NCI-H524 (cell line): ENCODE measurements around the gene CAMTA1.

Experiments used
- DNase-seq, 2 experiments: peaks; one replicate each; lab custom pipeline; 2025; lab: John Stamatoyannopoulos, UW

The CAMTA1 gene

DNA sequence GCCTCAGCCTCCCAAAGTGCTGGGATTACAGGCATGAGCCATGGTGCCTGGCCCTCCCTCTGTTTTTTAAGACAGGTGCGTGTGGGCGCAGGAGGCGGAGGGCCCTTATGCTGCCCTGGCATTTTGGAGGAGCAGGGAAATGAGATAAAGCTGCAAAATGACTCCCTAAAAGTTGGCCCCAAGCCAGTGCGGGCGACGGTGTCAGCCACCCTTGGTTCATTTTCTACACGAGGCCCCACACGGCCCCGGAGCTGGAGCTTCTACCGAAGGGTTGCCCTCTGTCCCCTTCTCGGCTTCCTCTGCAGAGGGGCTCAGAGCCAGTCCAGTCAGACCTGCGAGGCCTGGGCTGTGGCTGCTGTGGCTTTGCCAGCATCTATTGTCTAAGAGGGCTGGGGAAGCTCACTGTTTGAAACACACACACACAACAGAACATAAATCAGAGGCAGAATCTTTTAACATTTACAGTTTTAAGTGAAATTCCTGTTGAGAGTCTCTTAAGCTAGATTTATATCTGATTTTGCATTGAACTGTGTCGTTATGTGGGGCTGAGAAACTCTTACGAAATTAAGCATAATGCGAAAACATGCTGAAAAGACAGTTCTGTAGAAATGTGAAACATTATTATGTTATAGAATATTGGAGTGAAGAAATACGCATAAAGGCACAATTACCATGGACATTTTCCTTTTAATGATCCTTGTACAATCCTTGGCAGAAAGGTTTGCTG, 255.9 kb downstream of the CAMTA1 start:
- no peak for DNase-seq

DNA sequence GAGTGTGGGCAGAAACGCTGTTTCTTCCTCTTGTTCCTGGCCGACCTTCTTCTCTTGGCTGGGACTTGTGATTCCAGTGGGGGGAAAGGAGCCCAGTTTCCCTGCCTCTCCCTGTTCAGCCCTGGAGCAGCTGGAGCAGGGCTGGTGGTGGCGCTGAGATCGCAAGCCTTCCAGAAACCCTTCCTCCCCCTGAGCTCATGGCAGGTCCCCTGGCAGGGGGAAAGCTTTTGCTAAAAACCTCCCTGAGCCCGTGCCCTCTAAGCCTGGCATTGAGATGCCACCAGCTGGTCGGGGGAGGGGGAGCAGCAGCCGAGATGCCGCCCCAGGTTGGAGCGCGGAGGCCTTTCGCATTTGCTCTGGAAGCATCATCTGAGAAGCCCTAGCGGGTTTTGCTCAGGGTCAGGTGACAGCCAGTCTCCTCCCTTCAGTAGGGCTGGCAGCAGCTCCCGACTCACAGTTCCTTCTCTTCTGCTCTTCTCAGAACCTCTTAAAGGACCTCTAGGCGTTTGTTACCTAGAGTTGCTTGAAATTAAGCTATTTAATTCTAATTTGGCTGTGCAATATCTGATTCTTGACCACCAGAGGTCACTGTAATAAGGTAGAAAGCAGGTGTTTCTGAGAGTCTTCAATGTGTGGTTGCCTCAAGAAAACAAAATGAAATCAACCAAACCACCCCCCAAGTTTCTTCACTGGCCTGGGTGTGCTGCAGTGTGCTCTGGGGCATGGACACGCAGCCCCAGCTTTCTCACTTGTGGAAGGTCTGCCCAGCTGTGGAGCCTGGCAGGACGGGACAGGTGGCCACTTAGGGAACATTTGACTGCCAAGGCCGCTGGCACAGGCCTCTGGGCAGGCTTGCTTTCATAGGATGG, 257.3 kb downstream of the CAMTA1 start:
- DNase-seq = peak; percentile 12 to 66

DNA sequence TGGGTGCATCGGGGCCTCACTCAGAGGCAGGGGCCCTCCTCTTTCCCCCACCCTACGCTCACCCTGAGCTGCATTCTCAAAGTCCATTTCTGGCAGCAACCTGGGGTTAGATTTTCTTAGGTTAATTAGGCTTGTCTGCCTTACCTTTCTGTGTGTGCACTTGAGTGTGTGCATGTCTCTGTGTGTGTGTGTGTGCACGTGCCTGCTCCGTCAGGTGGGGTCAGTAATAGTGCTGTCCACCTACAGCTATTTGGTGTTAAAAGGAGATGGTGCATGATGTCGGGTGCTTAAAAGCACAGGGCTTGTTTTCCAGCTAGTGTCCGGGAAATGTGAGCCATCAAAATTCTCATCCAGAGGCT, 257.9 kb downstream of the CAMTA1 start:
- DNase-seq = no peak

DNA sequence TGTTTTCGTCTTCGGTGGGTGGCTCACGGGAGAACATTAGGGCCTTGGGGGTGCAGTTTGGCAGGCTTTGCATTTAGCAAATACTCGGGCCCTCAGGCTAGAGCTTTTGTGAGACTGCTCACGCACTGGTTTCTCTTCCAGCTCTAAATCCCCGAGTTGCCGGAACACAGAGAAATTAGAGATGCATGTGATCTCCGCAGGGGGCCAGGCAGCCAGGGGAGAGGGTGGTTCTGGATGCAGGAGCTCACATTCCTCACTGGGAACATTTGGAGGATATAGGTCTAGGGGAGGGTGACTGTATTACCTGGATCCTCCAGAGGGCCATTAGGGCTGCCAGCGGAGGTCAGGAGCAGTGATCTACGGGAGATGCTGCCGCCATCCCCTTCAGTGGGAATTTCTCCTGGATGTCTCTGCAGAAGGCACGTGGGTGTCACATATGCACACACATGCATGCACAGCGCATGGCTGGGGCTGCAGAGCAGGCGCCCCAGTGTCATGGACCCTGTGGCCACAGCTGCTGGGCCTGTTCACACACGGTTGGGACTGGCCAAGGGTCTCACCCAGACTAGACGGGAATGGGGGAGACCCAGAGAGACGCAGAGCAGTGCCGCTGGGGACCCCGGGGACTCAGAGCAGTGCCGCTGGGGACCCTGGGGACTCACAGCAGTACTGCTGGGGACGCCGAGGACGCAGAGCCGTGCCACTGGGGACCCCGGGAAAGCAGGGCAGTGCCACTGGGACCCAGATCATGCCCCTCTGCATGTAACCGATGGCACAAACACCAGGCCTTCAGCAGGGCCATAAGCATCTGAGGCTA, 258.7 kb downstream of the CAMTA1 start:
- DNase-seq = no peak

DNA sequence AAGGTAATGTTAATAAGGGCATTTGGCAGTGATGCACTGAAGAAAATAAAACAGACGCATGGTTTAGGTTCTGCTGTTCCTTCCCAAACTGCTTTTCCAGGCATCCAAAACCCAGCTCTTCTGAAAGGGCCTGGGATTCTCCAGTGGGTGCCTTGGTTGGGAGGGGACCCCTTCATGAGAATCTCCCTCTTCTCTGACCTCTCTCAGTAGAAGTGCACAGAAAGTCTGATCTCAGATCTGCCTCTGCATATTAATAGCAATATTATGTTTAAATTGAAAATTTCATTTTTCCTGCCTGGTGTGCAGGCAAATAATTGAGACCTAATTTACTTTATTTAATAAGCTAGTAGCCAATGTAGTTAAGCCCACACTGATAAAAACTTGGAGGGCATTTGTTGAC, 260.6 kb downstream of the CAMTA1 start:
- DNase-seq = no peak

DNA sequence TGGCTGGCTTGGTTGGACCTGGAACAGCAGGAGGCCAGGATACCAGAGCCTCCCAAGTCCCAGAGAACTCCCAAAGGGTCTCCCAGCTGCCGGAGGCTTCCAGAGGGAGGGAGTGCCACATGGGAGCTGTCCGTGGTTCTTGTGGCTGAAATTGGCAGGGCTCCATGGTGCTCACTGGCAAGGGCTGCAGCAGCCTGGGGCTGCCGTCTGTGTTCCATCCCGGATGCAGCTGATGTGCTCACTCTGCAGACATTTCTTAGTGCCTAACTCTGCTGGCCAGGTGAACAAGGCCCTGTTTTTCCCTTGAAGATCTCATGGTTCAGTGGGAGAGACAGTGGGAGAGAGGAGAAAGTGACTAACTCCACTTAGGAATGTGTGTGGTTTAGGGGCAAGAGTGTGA, 261.1 kb downstream of the CAMTA1 start:
- DNase-seq = peak; percentile 2 to 39

DNA sequence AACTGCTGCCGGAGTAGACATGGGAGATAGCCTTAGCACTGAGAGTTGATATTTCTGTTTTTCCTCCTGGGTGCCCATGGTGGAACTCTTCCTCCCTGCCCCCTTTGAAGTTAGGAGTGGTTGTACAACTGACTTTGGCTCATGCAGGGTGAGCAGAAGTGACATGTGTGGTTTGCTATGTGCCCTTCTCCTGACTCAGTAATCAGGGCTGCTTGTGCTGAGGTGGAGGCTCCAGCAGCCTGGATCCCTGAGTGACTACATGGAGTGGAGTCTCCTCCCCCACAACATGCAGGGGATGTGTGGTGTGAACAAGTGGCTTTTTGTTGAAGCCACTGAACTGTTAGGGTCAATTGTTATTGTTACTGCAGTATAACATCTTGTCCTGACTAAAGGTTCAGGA, 261.6 kb downstream of the CAMTA1 start:
- no peak for DNase-seq

DNA sequence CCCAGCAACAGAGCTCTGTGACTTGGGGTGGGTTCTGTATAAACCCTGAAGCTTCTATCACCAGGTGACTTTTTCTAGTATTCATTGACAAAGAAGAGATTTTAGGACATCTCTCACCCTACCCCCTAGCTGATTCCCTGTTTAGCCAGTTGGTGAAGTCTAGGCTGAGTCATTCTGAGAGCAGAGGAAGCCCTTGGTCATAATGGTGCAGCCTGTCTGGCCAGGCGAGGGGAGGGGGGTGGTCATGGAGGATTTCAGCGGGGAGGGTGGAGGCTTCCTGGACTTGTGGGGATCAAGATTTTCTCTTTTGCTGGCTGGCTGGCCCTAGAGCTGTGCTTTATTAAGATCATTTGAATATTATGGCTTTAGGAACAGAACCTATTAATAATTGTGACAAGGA, 262.6 kb downstream of the CAMTA1 start:
- no peak for DNase-seq

DNA sequence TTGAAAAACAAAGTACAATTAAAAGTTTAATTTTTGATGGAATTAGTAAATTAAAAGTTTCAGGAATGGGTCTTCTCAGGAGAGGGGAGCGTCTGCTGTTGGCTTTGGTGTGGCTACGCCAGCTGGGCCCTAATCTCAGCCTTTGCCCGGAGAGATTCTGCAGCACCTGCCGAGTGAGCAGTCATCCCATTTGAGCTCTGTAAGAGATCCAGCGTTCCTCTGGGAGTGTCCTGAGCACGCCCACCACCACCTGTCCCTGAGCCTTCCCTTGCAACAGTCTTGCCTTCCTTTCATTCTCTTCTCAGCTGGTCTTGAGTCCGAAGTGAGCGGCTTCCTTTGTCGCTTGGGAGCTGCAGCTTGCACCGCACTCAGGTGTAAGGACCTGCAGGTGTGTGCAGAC, 263.1 kb downstream of the CAMTA1 start:
- peak; percentile 75 to 90 for DNase-seq

DNA sequence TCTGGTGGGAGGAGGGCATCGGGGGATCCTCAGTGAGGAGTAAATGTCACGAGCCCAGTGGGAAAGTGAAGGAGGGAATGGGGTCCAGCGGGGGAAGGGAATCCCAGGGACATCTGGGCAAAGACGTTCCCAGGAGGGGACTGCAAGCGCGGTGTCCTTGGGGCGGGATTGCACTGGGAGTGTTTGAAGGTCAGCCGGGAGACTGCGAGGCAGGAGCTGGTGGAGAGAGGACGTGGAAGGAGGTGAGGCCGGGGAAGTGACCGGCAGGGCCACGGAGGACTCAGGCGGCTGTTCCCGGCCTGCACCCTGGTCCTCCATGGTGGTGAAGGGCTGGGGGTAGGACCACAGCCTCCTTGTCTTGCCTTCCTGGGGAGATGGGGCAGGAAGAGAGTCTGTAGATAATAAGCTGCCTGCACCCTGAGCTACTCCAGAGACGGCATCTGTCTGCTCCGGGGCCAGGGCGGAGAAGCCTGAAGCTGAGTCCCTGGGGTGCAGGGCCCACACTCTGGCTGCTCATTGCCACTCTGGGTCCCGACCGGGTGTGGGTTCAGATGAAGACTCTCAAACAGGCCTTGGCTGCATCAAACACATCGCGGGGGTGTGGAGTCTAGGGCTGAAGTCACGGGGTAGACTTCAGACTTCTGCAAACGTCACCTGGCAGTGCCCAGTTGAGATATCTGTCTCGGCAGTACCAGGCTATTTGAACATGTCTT, 264.8 kb downstream of the CAMTA1 start:
- no peak for DNase-seq

DNA sequence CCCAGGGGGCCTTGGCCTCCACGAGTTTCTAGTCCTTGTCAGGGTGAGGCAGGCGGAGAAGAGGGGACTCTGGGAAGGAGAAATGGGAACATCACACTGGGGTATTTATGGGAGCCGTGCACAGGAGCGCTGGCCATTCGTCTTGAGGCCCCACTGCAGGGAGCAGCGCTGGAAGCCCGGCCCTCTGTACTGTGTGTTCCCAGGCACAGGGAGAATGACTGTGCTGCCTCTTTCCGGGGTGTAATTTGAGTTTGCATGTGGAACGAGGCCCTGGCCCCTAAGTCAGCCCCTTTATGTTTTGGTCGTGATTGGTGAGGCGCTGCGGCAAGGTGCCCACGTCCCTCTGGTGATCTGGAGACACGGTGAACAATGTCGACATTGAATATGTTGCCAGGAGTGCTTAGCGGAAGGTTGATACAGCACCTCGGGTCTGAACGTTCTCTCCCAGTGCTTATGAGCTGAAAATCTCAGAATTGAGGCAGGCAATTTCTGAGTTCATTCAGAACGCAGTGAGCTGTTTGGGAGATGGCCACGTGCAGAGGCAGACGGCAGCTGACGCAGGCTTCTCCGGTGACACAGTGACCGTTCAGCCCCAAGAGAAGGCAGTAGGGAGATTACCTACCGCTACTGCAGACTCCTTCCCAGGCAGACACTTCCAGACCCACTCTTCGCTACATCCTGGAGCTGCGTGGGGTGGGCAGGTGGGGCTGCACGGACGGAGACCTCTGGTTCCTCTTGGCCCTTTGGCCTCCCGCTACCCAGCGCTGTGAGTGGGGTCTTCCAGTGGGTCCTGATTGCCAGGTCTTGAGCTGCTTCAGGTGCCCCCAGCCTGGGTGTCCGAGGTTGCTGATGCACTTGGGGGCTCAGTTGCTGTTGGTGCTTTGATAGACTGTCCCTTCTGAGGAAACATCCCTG, 265.8 kb downstream of the CAMTA1 start:
- peak in 1 of 2 experiments; percentile 3 for DNase-seq

DNA sequence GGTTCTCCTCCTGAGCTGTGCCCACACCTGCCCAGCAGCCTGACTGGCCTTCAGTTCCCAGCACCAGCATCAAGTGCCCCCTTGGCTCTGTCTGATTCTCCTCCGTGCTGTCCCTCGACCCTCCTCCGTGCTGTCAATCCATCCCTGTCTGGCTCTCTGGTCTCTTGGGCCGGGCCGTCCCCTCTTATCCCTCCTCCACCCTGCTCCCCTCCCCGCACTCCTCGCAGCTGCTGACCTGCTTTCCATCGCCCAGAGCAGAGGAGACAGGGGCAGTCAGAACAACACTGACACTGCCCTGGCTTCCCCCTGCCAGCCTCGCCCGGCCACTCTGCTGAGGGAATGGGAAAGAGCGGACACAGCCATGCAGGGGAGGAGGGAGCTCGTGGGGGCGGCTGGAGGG, 267.4 kb downstream of the CAMTA1 start:
- DNase-seq = no peak

DNA sequence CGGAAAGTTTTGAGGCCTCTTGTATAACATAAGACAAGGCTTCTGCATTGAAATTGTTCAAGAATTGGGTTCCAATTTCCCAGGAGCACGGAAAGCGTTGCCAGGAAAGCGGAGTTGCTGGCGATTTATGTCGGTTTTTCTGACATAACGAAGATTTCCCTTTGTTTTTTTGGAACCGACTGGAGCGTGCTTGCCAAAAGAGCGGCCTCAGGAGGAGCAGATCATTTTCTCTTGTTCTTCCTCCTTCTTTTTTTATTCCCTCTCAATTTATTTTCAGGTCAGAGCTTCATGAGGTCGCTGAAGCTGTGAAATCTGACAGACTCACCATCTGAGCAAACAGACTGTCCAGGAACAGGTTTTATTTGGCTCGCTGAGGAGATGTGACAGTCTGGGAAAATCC, 275.5 kb downstream of the CAMTA1 start:
- DNase-seq = no peak

DNA sequence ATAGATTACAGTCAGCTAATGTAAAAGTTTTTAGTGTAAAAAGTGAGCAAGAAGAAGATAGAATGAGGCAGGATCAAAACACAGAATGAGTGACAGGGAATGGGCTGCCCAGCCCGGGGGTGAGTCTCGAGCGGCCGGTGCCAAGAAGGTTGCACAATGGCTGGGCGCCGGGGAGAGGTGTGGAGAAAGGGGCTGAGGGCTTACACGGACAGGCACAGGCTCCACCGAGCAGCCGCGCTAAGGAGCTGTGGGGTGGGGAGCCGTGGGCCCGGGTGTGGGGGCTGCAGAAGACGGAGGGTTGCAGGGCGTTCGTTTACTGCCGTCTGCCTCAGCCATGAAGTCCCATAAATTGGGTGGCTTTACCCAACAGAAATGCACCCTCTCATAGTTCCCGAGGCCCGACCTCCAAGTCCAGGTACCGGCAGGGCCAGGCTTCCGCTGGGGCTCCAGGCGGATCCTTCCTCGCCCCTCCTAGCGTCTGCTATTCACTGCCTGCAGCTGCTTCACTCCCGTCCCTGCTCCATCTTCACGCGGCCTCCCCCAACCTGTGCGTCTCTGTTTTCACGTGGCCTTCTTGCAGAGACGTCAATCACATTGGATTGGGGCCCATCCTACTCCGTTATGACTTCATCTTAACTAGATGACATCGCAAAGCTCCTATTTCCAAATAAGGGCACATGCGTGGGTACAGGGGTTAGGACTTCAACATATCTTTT, 277.2 kb downstream of the CAMTA1 start:
- DNase-seq = no peak

DNA sequence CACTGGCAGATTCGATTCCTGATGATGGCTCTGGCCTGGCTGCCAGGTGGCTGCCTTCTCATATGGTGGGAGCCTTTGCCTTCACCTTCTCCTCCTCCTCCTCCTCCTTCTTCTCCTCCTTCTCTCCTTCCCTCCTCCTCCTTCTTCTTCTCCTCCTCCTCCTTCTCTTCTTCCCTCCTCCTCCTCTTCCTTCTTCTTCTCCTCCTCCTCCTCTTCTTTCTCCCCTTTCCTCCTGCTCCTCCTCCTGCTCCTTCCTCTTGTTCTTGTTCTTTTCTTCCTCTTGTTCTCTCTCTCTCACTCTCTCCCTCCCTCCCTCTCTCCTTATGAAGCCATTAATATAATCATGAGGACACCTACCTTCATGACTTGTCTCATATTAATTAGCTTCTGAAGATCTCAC, 278.7 kb downstream of the CAMTA1 start:
- DNase-seq = no peak

DNA sequence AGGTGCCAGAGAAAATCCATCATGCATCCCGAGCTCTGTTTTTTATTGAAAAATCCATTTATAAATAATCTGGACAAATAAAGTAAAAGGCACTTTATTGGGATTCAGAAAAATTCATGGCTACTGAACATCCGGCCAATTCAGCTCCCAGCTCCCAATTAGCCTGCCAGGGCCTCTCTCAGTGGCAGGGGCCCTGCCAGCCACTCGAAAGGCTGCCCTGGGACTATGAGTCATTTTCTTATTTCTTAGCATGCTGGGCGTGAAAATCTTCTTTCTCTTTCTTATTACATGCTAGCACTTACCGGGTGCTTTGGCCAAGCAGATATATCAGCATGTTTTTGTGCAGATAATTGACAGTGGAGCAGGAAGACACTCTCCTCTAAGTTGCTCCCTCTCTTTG, 283.3 kb downstream of the CAMTA1 start:
- no peak for DNase-seq

DNA sequence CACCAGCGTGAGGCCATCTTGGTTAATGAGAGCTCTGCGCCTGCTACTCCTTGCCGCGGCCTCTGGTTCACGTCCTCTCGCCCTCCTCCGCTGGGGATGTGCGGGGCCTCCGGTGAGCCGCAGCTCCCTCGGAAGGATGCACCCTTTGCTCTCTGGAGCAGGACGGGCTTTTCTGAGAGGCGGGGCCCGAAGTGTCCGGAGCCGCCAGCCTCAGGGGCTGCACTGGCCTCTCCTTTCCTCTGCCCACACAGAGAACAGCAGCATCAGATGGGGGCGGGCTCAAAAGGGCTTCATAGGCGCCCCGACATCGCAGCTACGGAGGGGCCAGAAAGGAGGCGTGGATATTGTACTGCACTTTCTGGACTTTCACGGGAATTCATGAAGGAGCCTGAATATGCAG, 284.7 kb downstream of the CAMTA1 start:
- DNase-seq = no peak

DNA sequence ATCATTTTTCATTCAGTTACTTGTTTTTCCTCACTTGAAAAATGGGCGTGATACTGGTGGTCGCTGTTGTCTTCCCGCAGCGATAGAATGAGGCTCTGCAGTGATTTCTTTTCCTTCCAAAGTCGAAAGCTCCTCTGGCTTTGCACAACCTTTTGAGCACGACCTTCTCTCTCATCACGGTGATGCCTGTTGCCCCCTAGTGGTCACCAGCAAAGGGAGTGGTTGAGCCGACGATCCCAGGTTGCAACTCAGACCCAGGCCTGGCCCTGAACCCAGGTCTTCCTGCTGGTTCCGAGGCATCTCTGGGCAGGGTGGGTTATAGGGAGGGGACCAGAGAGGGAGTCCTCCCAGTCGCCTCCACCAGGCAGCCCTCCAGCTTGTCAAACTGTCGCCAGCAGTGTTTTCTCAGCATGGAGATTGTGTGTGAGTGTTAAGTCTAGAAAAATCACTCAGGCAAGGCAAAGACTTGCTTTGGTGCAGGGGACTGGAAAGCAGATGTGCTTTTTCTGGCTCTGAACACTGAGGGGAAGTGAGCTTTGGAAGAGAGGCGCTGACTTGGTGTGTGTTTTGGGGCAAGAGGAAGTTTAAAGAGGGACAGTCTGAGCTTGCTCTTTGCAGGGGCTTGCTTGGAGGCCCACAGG, 285.3 kb downstream of the CAMTA1 start:
- peak; percentile 38 to 80 for DNase-seq

DNA sequence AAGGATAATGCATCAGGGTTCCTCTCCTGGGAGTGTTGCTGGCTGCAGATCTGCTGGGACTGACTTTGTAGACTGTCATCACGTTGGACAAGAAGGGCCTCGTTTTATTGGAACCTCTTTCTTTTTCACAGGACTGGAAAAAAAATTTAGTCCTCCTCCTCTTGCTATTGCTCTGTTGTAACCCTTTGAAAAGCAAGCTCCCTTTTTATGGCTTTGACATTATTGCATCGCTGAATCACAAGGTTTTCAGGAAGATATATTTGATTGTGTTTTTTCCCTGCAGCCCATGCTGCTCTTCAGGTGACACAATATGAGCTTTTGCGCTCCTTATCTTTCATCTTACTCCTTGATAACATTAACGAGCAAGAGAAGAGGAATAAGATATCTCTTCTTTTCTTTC, 290.9 kb downstream of the CAMTA1 start:
- DNase-seq = no peak

DNA sequence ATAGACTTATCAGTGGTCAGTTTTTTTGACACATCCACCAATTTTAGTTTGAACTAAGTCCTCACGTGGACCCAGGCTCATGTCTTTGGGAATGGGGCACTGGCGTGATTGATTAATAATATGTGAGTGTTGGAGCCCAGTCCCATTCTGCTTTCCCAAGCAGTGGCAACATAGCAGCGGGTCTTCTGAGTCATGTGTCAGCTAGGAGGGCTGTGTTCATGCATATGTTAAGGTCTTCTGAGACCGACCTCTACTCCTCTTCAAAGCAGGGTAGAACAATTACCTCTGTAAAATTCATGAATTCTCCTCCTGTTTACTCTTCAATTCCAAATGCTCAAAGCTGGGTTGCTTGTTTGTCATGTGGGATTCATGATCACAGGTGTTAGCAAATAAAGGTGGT, 291.3 kb downstream of the CAMTA1 start:
- no peak for DNase-seq
